ENCODE measurements around the gene DYNLRB1.

Gene DYNLRB1

GRCh38 chr20:34557936-34558319, 41.7 kb downstream of the DYNLRB1 start:
- no CpG with 5 or more reads among the region's 11 CpGs for WGBS (ENCODE audit: insufficient coverage, insufficient read length)
- Histone ChIP-seq H3K4me1 (ENCODE audit: control insufficient read depth, insufficient read depth, low read length) (peaks cover 4% of the 10 kb centered on the region), H3K27me3 (ENCODE audit: control insufficient read depth, insufficient read depth, low read length) (no peaks in the 10 kb centered on the region), H3K36me3 (ENCODE audit: control insufficient read depth, insufficient read depth, low read length) (0 out of 2 replicates have a peak, but pooled peaks cover 2% of the 10 kb centered on the region), H3K9me3 (ENCODE audit: control insufficient read depth, insufficient read depth, low read length) (no peaks in the 10 kb centered on the region), H3K27ac (ENCODE audit: low read length) (no peak overlapping the region), H3K4me3 (ENCODE audit: low read length) (peak overlapping the region; percentile 83; the same call in 1 of the 2 replicates)
- DNase-seq (ENCODE audit: low read depth, low spot score), result no peak

- H3K4me1 ChIP-seq (ENCODE audit: control insufficient read depth, insufficient read depth, low read length), result peaks cover 4% of the 10 kb centered on the region
- no CpG with 5 or more reads among the region's 103 CpGs for WGBS (ENCODE audit: insufficient coverage, insufficient read length)
- no peaks in the 10 kb centered on the region for H3K9me3 ChIP-seq (ENCODE audit: control insufficient read depth, insufficient read depth, low read length)
- H3K36me3 ChIP-seq (ENCODE audit: control insufficient read depth, insufficient read depth, low read length), result 0 out of 2 replicates have a peak, but pooled peaks cover 2% of the 10 kb centered on the region
- H3K4me3 ChIP-seq (ENCODE audit: low read length), result peak within 1 kb of the TSS; percentile 83
- H3K27ac ChIP-seq (ENCODE audit: low read length), result no peak within 1 kb of the TSS
- no peaks in the 10 kb centered on the region for H3K27me3 ChIP-seq (ENCODE audit: control insufficient read depth, insufficient read depth, low read length)
- no peak for DNase-seq (ENCODE audit: low read depth, low spot score)
Observed at GRCh38 chr20:34558320-34559218, 42.3 kb downstream of the DYNLRB1 start, which contains the start of gene MAP1LC3A. Gene MAP1LC3A, plus strand, starts transcription at chr20:34558718. Its CDS starts 151 bp downstream, at chr20:34558869.

GRCh38 chr20:34559311-34560140, 43.3 kb downstream of the DYNLRB1 start:
- peaks cover 4% of the 10 kb centered on the region for H3K4me1 ChIP-seq (ENCODE audit: control insufficient read depth, insufficient read depth, low read length)
- WGBS (ENCODE audit: insufficient coverage, insufficient read length), result no CpG with 5 or more reads among the region's 43 CpGs
- peak overlapping the region; percentile 83; the same call in 1 of the 2 replicates for H3K4me3 ChIP-seq (ENCODE audit: low read length)

GRCh38 chr20:34560141-34560523, 43.9 kb downstream of the DYNLRB1 start:
- no peak for DNase-seq (ENCODE audit: low read depth, low spot score)
- no peak overlapping the region for H3K4me3 ChIP-seq (ENCODE audit: low read length)
- WGBS (ENCODE audit: insufficient coverage, insufficient read length), result no CpG with 5 or more reads among the region's 12 CpGs
- H3K27me3 ChIP-seq (ENCODE audit: control insufficient read depth, insufficient read depth, low read length), result no peaks in the 10 kb centered on the region
- no peak overlapping the region for H3K27ac ChIP-seq (ENCODE audit: low read length)
- 0 out of 2 replicates have a peak, but pooled peaks cover 2% of the 10 kb centered on the region for H3K36me3 ChIP-seq (ENCODE audit: control insufficient read depth, insufficient read depth, low read length)
- H3K9me3 ChIP-seq (ENCODE audit: control insufficient read depth, insufficient read depth, low read length), result no peaks in the 10 kb centered on the region
- peaks cover 4% of the 10 kb centered on the region for H3K4me1 ChIP-seq (ENCODE audit: control insufficient read depth, insufficient read depth, low read length)

More at GRCh38 chr20:34559311-34560140, 43.3 kb downstream of the DYNLRB1 start:
- no peaks in the 10 kb centered on the region for H3K27me3 ChIP-seq (ENCODE audit: control insufficient read depth, insufficient read depth, low read length)
- no peak overlapping the region for H3K27ac ChIP-seq (ENCODE audit: low read length)
- no peak for DNase-seq (ENCODE audit: low read depth, low spot score)
- 0 out of 2 replicates have a peak, but pooled peaks cover 2% of the 10 kb centered on the region for H3K36me3 ChIP-seq (ENCODE audit: control insufficient read depth, insufficient read depth, low read length)
- H3K9me3 ChIP-seq (ENCODE audit: control insufficient read depth, insufficient read depth, low read length), result no peaks in the 10 kb centered on the region

GRCh38 chr20:34560614-34561013, 44.4 kb downstream of the DYNLRB1 start:
- H3K4me1 ChIP-seq (ENCODE audit: control insufficient read depth, insufficient read depth, low read length), result peaks cover 4% of the 10 kb centered on the region
- no CpG with 5 or more reads among the region's 7 CpGs for WGBS (ENCODE audit: insufficient coverage, insufficient read length)
- no peak for DNase-seq (ENCODE audit: low read depth, low spot score)
- 0 out of 2 replicates have a peak, but pooled peaks cover 2% of the 10 kb centered on the region for H3K36me3 ChIP-seq (ENCODE audit: control insufficient read depth, insufficient read depth, low read length)
- no peaks in the 10 kb centered on the region for H3K9me3 ChIP-seq (ENCODE audit: control insufficient read depth, insufficient read depth, low read length)
- no peak overlapping the region for H3K27ac ChIP-seq (ENCODE audit: low read length)
- no peak overlapping the region for H3K4me3 ChIP-seq (ENCODE audit: low read length)
- no peaks in the 10 kb centered on the region for H3K27me3 ChIP-seq (ENCODE audit: control insufficient read depth, insufficient read depth, low read length)

GRCh38 chr20:34561661-34562060, 45.4 kb downstream of the DYNLRB1 start:
- H3K27ac ChIP-seq (ENCODE audit: low read length), result no peak overlapping the region
- no peak overlapping the region for H3K4me3 ChIP-seq (ENCODE audit: low read length)
- no peaks in the 10 kb centered on the region for H3K9me3 ChIP-seq (ENCODE audit: control insufficient read depth, insufficient read depth, low read length)
- DNase-seq (ENCODE audit: low read depth, low spot score), result no peak
- H3K4me1 ChIP-seq (ENCODE audit: control insufficient read depth, insufficient read depth, low read length), result peaks cover 4% of the 10 kb centered on the region
- no CpG with 5 or more reads among the region's 10 CpGs for WGBS (ENCODE audit: insufficient coverage, insufficient read length)
- no peaks in the 10 kb centered on the region for H3K27me3 ChIP-seq (ENCODE audit: control insufficient read depth, insufficient read depth, low read length)
- 0 out of 2 replicates have a peak, but pooled peaks cover 2% of the 10 kb centered on the region for H3K36me3 ChIP-seq (ENCODE audit: control insufficient read depth, insufficient read depth, low read length)

GRCh38 chr20:34562641-34563040, 46.4 kb downstream of the DYNLRB1 start:
- no peak overlapping the region for H3K27ac ChIP-seq (ENCODE audit: low read length)
- H3K4me1 ChIP-seq (ENCODE audit: control insufficient read depth, insufficient read depth, low read length), result peaks cover 4% of the 10 kb centered on the region
- H3K27me3 ChIP-seq (ENCODE audit: control insufficient read depth, insufficient read depth, low read length), result no peaks in the 10 kb centered on the region
- H3K9me3 ChIP-seq (ENCODE audit: control insufficient read depth, insufficient read depth, low read length), result no peaks in the 10 kb centered on the region
- WGBS (ENCODE audit: insufficient coverage, insufficient read length), result no CpG with 5 or more reads among the region's 5 CpGs
- H3K36me3 ChIP-seq (ENCODE audit: control insufficient read depth, insufficient read depth, low read length), result 0 out of 2 replicates have a peak, but pooled peaks cover 2% of the 10 kb centered on the region
- no peak for DNase-seq (ENCODE audit: low read depth, low spot score)
- no peak overlapping the region for H3K4me3 ChIP-seq (ENCODE audit: low read length)

- no peak overlapping the region for H3K4me3 ChIP-seq (ENCODE audit: low read length)
- DNase-seq (ENCODE audit: low read depth, low spot score), result no peak
- peaks cover 5% of the 10 kb centered on the region; the same call in 1 of the 2 replicates for H3K36me3 ChIP-seq (ENCODE audit: control insufficient read depth, insufficient read depth, low read length)
- WGBS (ENCODE audit: insufficient coverage, insufficient read length), result no CpG with 5 or more reads among the region's 7 CpGs
- no peaks in the 10 kb centered on the region for H3K27me3 ChIP-seq (ENCODE audit: control insufficient read depth, insufficient read depth, low read length)
- H3K27ac ChIP-seq (ENCODE audit: low read length), result no peak overlapping the region
- H3K9me3 ChIP-seq (ENCODE audit: control insufficient read depth, insufficient read depth, low read length), result no peaks in the 10 kb centered on the region
- peaks cover 3% of the 10 kb centered on the region; the same call in 1 of the 2 replicates for H3K4me1 ChIP-seq (ENCODE audit: control insufficient read depth, insufficient read depth, low read length)
Observed at GRCh38 chr20:34564833-34565232, 48.6 kb downstream of the DYNLRB1 start.

- H3K27ac ChIP-seq (ENCODE audit: low read length), result no peak overlapping the region
- DNase-seq (ENCODE audit: low read depth, low spot score), result no peak
- WGBS (ENCODE audit: insufficient coverage, insufficient read length), result no CpG with 5 or more reads among the region's 9 CpGs
- H3K9me3 ChIP-seq (ENCODE audit: control insufficient read depth, insufficient read depth, low read length), result no peaks in the 10 kb centered on the region
- no peak overlapping the region for H3K4me3 ChIP-seq (ENCODE audit: low read length)
- peaks cover 3% of the 10 kb centered on the region; the same call in 1 of the 2 replicates for H3K36me3 ChIP-seq (ENCODE audit: control insufficient read depth, insufficient read depth, low read length)
- no peaks in the 10 kb centered on the region for H3K27me3 ChIP-seq (ENCODE audit: control insufficient read depth, insufficient read depth, low read length)
- peaks cover 5% of the 10 kb centered on the region; the same call in 1 of the 2 replicates for H3K4me1 ChIP-seq (ENCODE audit: control insufficient read depth, insufficient read depth, low read length)
Observed at GRCh38 chr20:34566978-34567891, 51.0 kb downstream of the DYNLRB1 start.
